ENCODE measurements around the gene MCUB.

DNA sequence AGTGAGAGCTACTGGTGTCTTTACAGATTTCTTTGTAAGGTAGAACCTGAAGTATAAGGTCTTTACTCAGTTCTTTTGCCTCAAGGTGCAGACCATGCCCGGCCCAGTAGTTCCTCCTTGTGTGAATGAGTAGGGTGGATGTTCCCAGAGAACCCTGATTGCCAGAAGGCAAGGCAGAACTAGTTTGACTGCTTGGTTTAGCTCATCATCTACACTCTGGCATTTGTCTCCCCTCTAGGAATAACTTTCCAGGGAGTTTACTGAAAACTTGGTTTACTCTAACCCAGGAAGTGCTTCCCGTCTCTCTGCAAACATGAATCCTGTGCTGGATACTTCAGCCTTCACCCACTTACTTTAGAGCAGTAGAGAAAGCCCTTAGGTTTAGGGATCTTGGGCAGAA is 29.1 kb downstream of the MCUB start:
- TF ChIP-seq, protein P1, sequence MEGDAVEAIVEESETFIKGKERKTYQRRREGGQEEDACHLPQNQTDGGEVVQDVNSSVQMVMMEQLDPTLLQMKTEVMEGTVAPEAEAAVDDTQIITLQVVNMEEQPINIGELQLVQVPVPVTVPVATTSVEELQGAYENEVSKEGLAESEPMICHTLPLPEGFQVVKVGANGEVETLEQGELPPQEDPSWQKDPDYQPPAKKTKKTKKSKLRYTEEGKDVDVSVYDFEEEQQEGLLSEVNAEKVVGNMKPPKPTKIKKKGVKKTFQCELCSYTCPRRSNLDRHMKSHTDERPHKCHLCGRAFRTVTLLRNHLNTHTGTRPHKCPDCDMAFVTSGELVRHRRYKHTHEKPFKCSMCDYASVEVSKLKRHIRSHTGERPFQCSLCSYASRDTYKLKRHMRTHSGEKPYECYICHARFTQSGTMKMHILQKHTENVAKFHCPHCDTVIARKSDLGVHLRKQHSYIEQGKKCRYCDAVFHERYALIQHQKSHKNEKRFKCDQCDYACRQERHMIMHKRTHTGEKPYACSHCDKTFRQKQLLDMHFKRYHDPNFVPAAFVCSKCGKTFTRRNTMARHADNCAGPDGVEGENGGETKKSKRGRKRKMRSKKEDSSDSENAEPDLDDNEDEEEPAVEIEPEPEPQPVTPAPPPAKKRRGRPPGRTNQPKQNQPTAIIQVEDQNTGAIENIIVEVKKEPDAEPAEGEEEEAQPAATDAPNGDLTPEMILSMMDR (IDR thresholded peaks at IDR 0.05; ENCODE audit: extremely low read depth in 1 of 2, insufficient read depth in 1 of 2, low read depth in 1 of 2, low read length in 2 of 2) = no peak
- TF ChIP-seq POLR2AphosphoS5 (IDR thresholded peaks at IDR 0.05; ENCODE audit: insufficient read depth, low read depth, low read length) (no peak), FOS (IDR thresholded peaks at IDR 0.05; ENCODE audit: borderline replicate concordance, insufficient read depth, low read length) (no peak), GATA2 (IDR thresholded peaks at IDR 0.05; ENCODE audit: insufficient read depth, insufficient read length, low read depth, low read length) (no peak), EZH2 (IDR thresholded peaks at IDR 0.05; ENCODE audit: borderline replicate concordance, low read depth, low read length, severe bottlenecking) (no peak), POLR2A (IDR thresholded peaks at IDR 0.05; ENCODE audit: low read depth, low read length) (no peak)

All from endothelial cell of umbilical vein (primary cell).